Transverse colon (tissue), 4 donors: ENCODE measurements around the gene BTRC. TPM values are rescaled to one million over a fixed set of nuclear protein-coding genes. Genes with fewer than 3 reads are reported as not detected.

Source experiments
- DNase-seq: peaks from one replicate; pipeline ENCODE4 v3.0.0-alpha.2; 2019
- H3K27ac ChIP-seq, 4 donors: fragments of 200-600 bp; sonication (generic); 2 replicates each; pipeline ENCODE4 v1.5.1; 2016 to 2018; ENCODE audit warnings: inconsistent platforms in 4 of 4
- H3K27me3 ChIP-seq: fragments of 200-600 bp; sonication (generic); 2 replicates; pipeline ENCODE4 v1.5.1; 2017; ENCODE audit warnings: inconsistent platforms
- H3K36me3 ChIP-seq, 4 donors: fragments of 200-600 bp; sonication (generic); 2 replicates each; pipeline ENCODE4 v1.5.1; 2017 to 2019; ENCODE audit warnings: inconsistent platforms in 4 of 4
- H3K4me1 ChIP-seq, 4 donors: fragments of 200-600 bp; sonication (generic); 2 replicates each; pipeline ENCODE4 v1.5.1; 2017 to 2020; ENCODE audit warnings: inconsistent platforms in 4 of 4
- H3K4me3 ChIP-seq, 4 donors: fragments of 200-600 bp; sonication (generic); 1 replicate in 1 of 4; 2 replicates in 3 of 4; pipeline versions ENCODE4 v1.5.1 to v1.6.1; 2017 to 2019; ENCODE audit warnings: inconsistent platforms in 4 of 4
- H3K9me3 ChIP-seq, 2 donors: fragments of 200-600 bp; sonication (generic); 2 replicates each; pipeline ENCODE4 v1.5.1; 2017 to 2019; ENCODE audit warnings: inconsistent platforms in 2 of 2
- EP300 ChIP-seq: sonication (generic); formaldehyde crosslinking; IDR thresholded peaks from one replicate; pipeline ENCODE4 v1.6.1; 2017; ENCODE audit warnings: antibody characterized with exemption, low read depth
- POLR2A ChIP-seq: fragments of 450-650 bp; IDR thresholded peaks from one replicate; pipeline ENCODE4 v1.6.1; 2016; ENCODE audit warnings: antibody characterized with exemption, mild to moderate bottlenecking, moderate library complexity
- POLR2AphosphoS5 ChIP-seq, 3 donors: sonication (generic); formaldehyde crosslinking; IDR thresholded peaks; one replicate each; pipeline ENCODE4 v1.6.1; 2016; ENCODE audit warnings: antibody characterized with exemption in 3 of 3
- WGBS, 2 donors: methylation state at CpG; one replicate each; pipeline ENCODE4 v1.1.5; 2018; ENCODE audit warnings: low coverage in 1 of 2; 5-methylcytosine and 5-hydroxymethylcytosine counted together
- in situ Hi-C, 4 donors: fragments of 200-750 bp; cut with MboI; loops; one replicate each; pipeline versions ENCODE4 v1.15.0 to v1.15.1; 2017; ENCODE audit warnings: low sequenced_read_pairs in 3 of 4, low pct_ligation_motif_present in 1 of 4, low pct_unique_long_range_greater_than_20kb in 1 of 4
- intact Hi-C: fragments of 100-400 bp; cut with DNase I; formaldehyde crosslinking; loops from one replicate; pipeline ENCODE4 v1.15.1; 2023; ENCODE audit warnings: low total_unique reads
- total RNA-seq, 4 donors: library from RNA; depleted of rRNA; stranded (reverse); fragments of >200 nt; gene quantifications; one replicate each; pipeline ENCODE4 v1.1.0, GENCODE V29; 2016
- TF ChIP-seq, protein P1 (sequence below), 5 experiments: fragments of 200-600 bp in 3 of 5; fragments of 450-650 bp in 2 of 5; sonication (generic) in 3 of 5; IDR thresholded peaks; 1 replicate in 2 of 5; 2 replicates in 3 of 5; pipeline ENCODE4 v1.5.1; 2016 to 2017; ENCODE audit warnings: antibody characterized with exemption in 5 of 5, inconsistent platforms in 3 of 5, mild to moderate bottlenecking in 2 of 5, moderate library complexity in 1 of 5

The BTRC gene
- total RNA-seq, 4 donors from 2014 or later: 8.6 to 195 (median 32.0) TPM

DNA sequence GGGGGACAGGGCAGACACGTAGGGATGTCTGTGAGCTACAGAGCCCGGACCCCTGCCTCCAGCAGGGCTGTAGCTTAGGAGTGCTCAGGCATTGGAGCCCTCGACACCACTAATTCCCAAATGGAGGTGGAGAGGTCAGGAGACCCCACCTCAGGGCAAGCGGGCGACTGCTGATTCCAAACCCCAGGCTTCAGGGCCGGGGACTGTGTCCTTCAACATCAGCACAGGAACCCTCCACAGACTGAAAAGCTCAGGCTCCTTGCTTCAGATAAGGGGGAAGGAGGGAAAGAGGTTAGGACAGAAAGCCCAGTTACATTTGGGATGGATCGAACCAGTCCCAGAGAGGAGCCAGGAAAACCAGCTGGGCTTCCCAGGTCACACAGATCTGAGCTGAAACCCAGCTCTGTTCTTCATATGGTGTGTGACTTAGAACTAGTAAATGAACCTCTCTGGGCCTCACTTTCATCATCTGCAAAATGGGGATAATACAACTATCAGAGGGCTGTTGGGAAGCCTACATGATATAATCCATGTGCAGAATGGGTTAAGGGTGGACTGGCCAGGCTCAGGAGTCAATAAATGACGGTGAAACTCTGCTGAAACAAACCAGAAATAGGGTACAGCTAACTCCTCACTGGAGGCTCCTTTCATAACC lies 217.4 kb downstream of the BTRC start:
- H3K36me3 ChIP-seq: no peaks in the 10 kb centered on the region
- intact Hi-C loops: no loop called here
- in situ Hi-C loops: loop anchor here (25.0 kb wide), 3 partner anchors 259 to 359 kb away; no protein-coding TSS in a partner anchor
- no peak for DNase-seq
- 49 to 73% methylated on average over 2 to 8 of the region's 8 CpGs for WGBS, 2 donors
- TF ChIP-seq EP300 (no peak), POLR2A (no peak), POLR2AphosphoS5 (IDR thresholded peaks at IDR 0.05) (no peak)
- TF ChIP-seq, protein P1, sequence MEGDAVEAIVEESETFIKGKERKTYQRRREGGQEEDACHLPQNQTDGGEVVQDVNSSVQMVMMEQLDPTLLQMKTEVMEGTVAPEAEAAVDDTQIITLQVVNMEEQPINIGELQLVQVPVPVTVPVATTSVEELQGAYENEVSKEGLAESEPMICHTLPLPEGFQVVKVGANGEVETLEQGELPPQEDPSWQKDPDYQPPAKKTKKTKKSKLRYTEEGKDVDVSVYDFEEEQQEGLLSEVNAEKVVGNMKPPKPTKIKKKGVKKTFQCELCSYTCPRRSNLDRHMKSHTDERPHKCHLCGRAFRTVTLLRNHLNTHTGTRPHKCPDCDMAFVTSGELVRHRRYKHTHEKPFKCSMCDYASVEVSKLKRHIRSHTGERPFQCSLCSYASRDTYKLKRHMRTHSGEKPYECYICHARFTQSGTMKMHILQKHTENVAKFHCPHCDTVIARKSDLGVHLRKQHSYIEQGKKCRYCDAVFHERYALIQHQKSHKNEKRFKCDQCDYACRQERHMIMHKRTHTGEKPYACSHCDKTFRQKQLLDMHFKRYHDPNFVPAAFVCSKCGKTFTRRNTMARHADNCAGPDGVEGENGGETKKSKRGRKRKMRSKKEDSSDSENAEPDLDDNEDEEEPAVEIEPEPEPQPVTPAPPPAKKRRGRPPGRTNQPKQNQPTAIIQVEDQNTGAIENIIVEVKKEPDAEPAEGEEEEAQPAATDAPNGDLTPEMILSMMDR (IDR thresholded peaks at IDR 0.05): no peak
- H3K27ac ChIP-seq: no peak overlapping the region
- no peaks in the 10 kb centered on the region for H3K9me3 ChIP-seq
- H3K4me3 ChIP-seq: no peak overlapping the region
- peaks cover 15 to 20% (median 19%) of the 10 kb centered on the region in 4 donors for H3K4me1 ChIP-seq
- H3K27me3 ChIP-seq: peaks cover 37% of the 10 kb centered on the region

DNA sequence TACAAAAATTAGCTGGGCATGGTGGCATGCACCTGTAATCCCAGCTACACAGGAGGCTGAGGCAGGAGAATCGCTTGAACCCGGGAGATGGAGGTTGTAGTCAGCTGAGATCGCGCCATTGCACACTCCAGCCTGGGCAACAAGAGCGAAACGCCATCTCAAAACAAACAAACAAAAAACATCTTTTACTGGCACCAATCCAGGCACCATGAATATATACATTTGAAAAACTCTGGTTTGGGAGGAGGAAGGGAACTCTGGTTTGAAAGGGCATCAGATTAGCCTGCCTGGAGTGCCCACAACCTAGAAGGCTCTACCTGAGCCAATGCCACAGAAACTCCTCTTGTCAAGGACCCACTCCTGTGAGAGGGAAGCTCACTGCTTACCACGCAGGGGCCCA lies 218.2 kb downstream of the BTRC start:
- in situ Hi-C loops (loop anchor here (25.0 kb wide), 3 partner anchors 260 to 360 kb away; no protein-coding TSS in a partner anchor), intact Hi-C loops (no loop called here)
- peaks cover 30% of the 10 kb centered on the region for H3K27me3 ChIP-seq
- H3K36me3 ChIP-seq: no peaks in the 10 kb centered on the region
- H3K9me3 ChIP-seq: no peaks in the 10 kb centered on the region
- DNase-seq: no peak
- H3K4me1 ChIP-seq: peaks cover 11 to 16% (median 14%) of the 10 kb centered on the region in 4 donors
- H3K4me3 ChIP-seq: no peak overlapping the region
- TF ChIP-seq EP300: no peak
- TF ChIP-seq POLR2AphosphoS5 (IDR thresholded peaks at IDR 0.05): no peak
- TF ChIP-seq, protein P1 (IDR thresholded peaks at IDR 0.05): no peak
- TF ChIP-seq POLR2A: no peak
- H3K27ac ChIP-seq: no peak overlapping the region
- 86 to 87% methylated on average over 3 to 7 of the region's 7 CpGs for WGBS, 2 donors

DNA sequence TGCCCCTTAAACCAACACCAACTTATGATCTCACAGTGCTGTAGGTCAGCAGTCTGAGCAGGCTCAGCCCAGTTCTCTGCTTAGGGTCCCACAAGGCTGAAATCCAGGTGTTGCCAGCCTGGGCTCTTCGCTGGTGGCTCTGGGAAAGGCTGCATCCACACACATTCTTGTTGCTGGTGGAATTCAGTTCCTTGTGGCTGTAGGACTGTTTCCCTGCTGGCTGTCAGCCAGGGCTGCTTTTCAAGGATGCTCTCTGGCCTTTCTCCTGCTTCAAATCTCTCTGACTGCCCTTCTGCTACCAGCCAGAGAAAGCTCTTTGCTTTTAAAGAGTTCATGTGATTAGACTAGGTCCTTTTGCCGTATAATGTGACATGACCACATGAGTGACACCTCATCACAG lies 218.8 kb downstream of the BTRC start:
- Histone ChIP-seq H3K9me3 (no peaks in the 10 kb centered on the region), H3K4me1 (peaks cover 11 to 16% (median 14%) of the 10 kb centered on the region in 4 donors), H3K27ac (no peak overlapping the region), H3K36me3 (no peaks in the 10 kb centered on the region), H3K27me3 (peaks cover 23% of the 10 kb centered on the region), H3K4me3 (no peak overlapping the region)
- no peak for DNase-seq
- TF ChIP-seq POLR2A (no peak), EP300 (no peak), POLR2AphosphoS5 (IDR thresholded peaks at IDR 0.05) (no peak)
- TF ChIP-seq, protein P1 (IDR thresholded peaks at IDR 0.05): no peak
- in situ Hi-C loops (loop anchor here (25.0 kb wide), 3 partner anchors 260 to 360 kb away; no protein-coding TSS in a partner anchor), intact Hi-C loops (no loop called here)
- 96% methylated on average over 2 of the region's 2 CpGs; no CpG with 5 or more reads in 1 of the 2 donors for WGBS, 2 donors

DNA sequence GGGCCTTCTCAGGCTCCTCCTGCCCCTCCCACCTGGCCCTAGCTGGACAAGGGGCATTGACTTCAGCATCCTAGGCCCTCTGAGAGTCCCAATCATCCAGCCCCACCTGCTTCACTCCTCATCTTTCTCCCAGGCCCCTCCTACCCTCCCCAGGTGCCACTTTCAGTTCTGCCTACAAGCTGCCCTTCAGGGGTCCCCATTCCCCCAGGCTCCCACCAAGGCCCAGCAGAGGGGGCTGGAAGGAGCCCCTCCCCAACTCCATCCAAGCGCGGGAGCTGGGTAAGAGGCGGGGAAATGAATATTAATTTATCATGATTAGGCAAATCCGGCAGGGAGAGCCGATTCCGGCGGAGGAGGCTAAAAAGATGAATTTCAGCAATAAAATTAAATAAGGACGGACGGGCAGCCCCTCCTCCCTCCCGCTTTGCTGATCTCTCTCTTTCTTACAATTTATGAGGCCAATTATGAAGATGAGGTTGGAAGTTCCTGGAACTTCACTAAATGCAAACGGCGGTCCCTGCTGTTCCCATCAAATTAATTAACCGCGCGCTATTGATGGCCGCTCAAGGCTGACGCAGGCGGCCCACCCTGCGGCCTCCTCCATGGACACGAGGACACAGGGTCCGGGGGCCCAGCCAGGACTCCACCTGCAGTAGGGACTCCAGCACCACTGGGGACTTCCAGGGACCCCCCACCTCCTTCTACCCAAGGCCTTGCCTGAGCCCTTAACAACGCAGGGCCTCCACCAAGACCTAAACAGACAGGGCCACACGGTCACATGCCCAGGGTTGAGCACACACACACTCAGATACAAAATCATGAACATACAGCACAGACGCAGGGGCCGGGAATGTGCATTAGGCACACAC lies 220.2 kb downstream of the BTRC start:
- H3K27me3 ChIP-seq: peaks cover 10% of the 10 kb centered on the region
- no peaks in the 10 kb centered on the region for H3K36me3 ChIP-seq
- in situ Hi-C loops: loop anchor here (25.0 kb wide), 3 partner anchors 262 to 362 kb away; no protein-coding TSS in a partner anchor
- H3K9me3 ChIP-seq: no peaks in the 10 kb centered on the region
- DNase-seq: no peak
- H3K4me1 ChIP-seq: peaks cover 11 to 16% (median 14%) of the 10 kb centered on the region in 4 donors
- TF ChIP-seq POLR2A (no peak), EP300 (no peak), POLR2AphosphoS5 (IDR thresholded peaks at IDR 0.05) (no peak)
- TF ChIP-seq, protein P1 (IDR thresholded peaks at IDR 0.05): no peak
- WGBS, 2 donors: 88% methylated on average over 25 of the region's 25 CpGs; no CpG with 5 or more reads in 1 of the 2 donors
- intact Hi-C loops: no loop called here
- no peak overlapping the region for H3K27ac ChIP-seq
- H3K4me3 ChIP-seq: no peak overlapping the region
